ENCODE measurements around the gene ACKR2. TPM values are rescaled to one million over a fixed set of nuclear protein-coding genes. Genes with fewer than 3 reads are reported as not detected.

The ACKR2 gene
- total and polyA plus RNA-seq, 8 donors: 0.77 to 7.9 (median 2.0) TPM

- ATAC-seq (no peak), DNase-seq (no peak)
- no peak for TF ChIP-seq CTCF (IDR thresholded peaks at IDR 0.05)
- Histone ChIP-seq H3K27ac (no peak overlapping the region), H3K4me1 (peaks cover 0 to 3% of the 10 kb centered on the region in 2 donors), H3K36me3 (no peaks in the 10 kb centered on the region), H3K9me3 (no peaks in the 10 kb centered on the region), H3K4me3 (no peak overlapping the region), H3K27me3 (no peaks in the 10 kb centered on the region)
- intact Hi-C loops (cut with DNase I): no loop called here
These were observed 5.8 kb downstream of the ACKR2 start for GRCh38 chr3:42814914-42815507.

- Histone ChIP-seq H3K36me3 (no peaks in the 10 kb centered on the region), H3K27me3 (no peaks in the 10 kb centered on the region), H3K4me3 (no peak overlapping the region), H3K27ac (no peak overlapping the region), H3K4me1 (peaks cover 0 to 3% of the 10 kb centered on the region in 2 donors), H3K9me3 (no peaks in the 10 kb centered on the region)
- intact Hi-C loops (cut with DNase I): no loop called here
- no peak for TF ChIP-seq CTCF (IDR thresholded peaks at IDR 0.05)
- no peak for ATAC-seq
- DNase-seq: no peak
These were observed 6.6 kb downstream of the ACKR2 start for GRCh38 chr3:42815826-42816225.

- intact Hi-C loops (cut with DNase I): no loop called here
- TF ChIP-seq CTCF (IDR thresholded peaks at IDR 0.05): no peak
- Histone ChIP-seq H3K27ac (no peak overlapping the region), H3K4me1 (peaks cover 0 to 3% of the 10 kb centered on the region in 2 donors), H3K27me3 (no peaks in the 10 kb centered on the region), H3K4me3 (no peak overlapping the region), H3K9me3 (no peaks in the 10 kb centered on the region), H3K36me3 (no peaks in the 10 kb centered on the region)
- DNase-seq: no peak
- peak; percentile 57 for ATAC-seq
These were observed 10.2 kb downstream of the ACKR2 start for GRCh38 chr3:42819351-42819965.

GRCh38 chr3:42820746-42821051 is 11.5 kb downstream of the ACKR2 start:
- Histone ChIP-seq H3K27me3 (no peaks in the 10 kb centered on the region), H3K27ac (no peak overlapping the region), H3K4me3 (no peak overlapping the region), H3K36me3 (no peaks in the 10 kb centered on the region), H3K4me1 (peaks cover 0 to 3% of the 10 kb centered on the region in 2 donors), H3K9me3 (no peaks in the 10 kb centered on the region)
- ATAC-seq (no peak), DNase-seq (no peak)
- intact Hi-C loops (cut with DNase I): no loop called here
- TF ChIP-seq CTCF (IDR thresholded peaks at IDR 0.05): no peak

- no peaks in the 10 kb centered on the region for H3K36me3 ChIP-seq
- H3K4me1 ChIP-seq: peaks cover 0 to 3% of the 10 kb centered on the region in 2 donors
- no peak for TF ChIP-seq CTCF (IDR thresholded peaks at IDR 0.05)
- ATAC-seq: no peak
- intact Hi-C loops (cut with DNase I): no loop called here
- no peak for DNase-seq
- H3K27ac ChIP-seq: no peak overlapping the region
- no peaks in the 10 kb centered on the region for H3K9me3 ChIP-seq
- no peak overlapping the region for H3K4me3 ChIP-seq
- no peaks in the 10 kb centered on the region for H3K27me3 ChIP-seq
These were observed 13.6 kb downstream of the ACKR2 start for GRCh38 chr3:42822828-42823227.
